22Rv1 (cell line): ENCODE measurements around the gene SEMA6C.

Experiments
- H3K27ac ChIP-seq: fragments of 450-650 bp; 2 replicates; pipeline ENCODE4 v1.5.1; 2017
- ZFX ChIP-seq: fragments of 450-650 bp; IDR thresholded peaks from 2 replicates; pipeline ENCODE4 v1.6.1; 2017; ENCODE audit warnings: antibody characterized with exemption, borderline replicate concordance
- TF ChIP-seq, protein P1 (sequence below): fragments of 450-650 bp; IDR thresholded peaks from 2 replicates; pipeline ENCODE4 v1.5.1; 2017; ENCODE audit warnings: mild to moderate bottlenecking

SEMA6C gene

DNA sequence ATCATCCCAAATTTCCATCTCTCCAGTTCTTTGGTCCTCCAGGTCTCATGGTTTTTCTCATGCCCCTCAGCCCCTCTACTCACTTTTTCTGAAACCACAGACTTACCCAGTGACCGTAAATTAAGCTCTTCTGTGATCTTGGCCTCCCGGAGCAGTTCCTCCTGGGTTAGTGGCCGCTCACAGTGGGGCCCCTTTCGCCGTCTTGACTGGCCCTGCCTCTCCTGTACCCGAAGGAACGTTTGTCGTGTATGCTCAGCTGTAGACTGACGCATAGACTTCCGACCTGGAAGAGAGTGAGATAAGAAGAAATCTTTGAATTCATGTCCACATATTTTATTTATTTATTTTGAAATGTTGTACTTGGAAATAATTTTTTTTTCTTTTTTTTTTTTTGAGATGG is 37.8 kb upstream of the SEMA6C start:
- TF ChIP-seq ZFX, result no peak
- TF ChIP-seq, protein P1, sequence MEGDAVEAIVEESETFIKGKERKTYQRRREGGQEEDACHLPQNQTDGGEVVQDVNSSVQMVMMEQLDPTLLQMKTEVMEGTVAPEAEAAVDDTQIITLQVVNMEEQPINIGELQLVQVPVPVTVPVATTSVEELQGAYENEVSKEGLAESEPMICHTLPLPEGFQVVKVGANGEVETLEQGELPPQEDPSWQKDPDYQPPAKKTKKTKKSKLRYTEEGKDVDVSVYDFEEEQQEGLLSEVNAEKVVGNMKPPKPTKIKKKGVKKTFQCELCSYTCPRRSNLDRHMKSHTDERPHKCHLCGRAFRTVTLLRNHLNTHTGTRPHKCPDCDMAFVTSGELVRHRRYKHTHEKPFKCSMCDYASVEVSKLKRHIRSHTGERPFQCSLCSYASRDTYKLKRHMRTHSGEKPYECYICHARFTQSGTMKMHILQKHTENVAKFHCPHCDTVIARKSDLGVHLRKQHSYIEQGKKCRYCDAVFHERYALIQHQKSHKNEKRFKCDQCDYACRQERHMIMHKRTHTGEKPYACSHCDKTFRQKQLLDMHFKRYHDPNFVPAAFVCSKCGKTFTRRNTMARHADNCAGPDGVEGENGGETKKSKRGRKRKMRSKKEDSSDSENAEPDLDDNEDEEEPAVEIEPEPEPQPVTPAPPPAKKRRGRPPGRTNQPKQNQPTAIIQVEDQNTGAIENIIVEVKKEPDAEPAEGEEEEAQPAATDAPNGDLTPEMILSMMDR, result no peak
- no peak overlapping the region for H3K27ac ChIP-seq

DNA sequence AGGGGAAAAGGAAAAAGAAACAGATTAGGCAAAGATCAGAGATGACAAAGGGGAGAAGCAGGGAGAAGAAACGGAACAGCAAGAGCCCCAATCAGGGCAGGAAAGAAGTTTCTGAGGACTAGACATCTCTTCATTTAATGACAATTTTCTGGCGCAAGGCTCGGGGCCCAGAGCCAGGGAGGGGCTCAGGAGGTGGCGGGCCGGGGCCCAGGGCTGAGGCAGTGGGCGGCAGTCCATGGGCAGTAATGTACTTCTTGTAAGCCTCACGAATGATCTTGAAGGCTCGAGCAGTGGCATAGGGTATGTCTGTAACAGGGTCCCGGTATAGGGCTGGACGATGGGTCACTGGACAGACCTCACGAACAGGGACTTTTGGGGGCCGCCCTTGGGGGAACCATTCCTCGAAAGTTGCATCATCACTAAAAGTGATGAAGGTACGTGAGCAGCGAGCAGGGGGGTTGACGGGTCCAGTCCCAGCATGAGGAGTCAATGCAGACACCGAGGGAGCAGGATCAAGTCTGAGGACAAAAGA is 30.1 kb upstream of the SEMA6C start:
- no peak overlapping the region for H3K27ac ChIP-seq
- TF ChIP-seq ZFX, result no peak
- TF ChIP-seq, protein P1, result no peak

DNA sequence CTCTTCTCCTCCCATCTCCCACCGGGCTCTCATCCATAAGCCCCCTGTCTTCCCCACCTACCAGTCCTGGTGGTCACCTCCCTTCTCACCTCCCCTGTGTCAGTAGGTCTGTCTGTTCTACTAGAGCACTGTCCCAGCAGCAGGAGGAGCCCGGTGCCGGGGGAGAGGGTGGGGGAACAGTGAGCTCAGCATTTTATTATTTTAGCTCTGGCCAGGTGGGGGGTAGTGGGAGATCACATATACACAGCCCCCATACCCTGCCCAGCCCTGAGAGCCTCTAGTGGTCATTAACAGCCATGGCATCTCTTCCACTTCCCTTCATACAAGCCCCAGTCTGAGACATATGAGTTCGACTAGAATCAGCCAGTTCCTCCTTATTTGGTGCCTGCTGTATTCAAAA is 29.4 kb upstream of the SEMA6C start, which contains the start of gene TMOD4:
Gene TMOD4, minus strand, starts transcription at position 119 of the 400 bp plus-strand sequence. CDS start 1,106 bp downstream, outside the sequence.
- TF ChIP-seq, protein P1, result peak; percentile 77
- TF ChIP-seq ZFX, result no peak
- no peak within 1 kb of the TSS for H3K27ac ChIP-seq

DNA sequence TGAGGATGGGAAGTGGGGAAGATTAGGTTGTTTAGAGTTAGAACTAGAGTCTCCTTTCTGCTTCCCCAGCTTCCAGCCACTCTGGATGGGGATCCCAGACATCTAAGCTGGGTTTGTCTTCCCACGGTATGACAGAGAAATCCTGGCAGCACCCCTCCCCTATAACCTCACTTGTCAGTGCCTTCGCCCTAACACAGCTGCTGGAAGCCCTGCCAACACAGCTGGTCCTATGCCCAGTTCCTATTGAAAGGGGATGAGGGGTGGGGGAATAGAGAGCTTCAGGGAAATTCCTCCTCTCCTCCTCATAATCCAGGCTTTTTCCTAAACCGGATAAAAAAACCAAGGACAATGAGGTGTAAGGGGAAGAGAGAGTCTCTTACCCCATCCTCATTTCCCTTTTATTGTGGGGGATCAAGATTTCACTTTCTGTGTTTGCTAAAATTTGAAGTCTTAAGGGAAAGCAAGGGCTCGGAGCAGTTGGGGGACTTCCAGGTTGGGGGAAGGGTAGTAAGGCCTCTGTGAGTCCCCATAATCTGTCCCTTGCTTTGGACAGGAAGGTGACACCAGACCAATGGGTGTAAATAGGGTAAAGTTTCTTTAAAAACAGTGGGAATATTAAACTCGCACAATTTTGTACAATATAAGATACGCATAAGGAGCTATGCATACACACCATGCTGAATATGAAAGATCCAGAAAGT is 28.8 kb upstream of the SEMA6C start:
- no peak for TF ChIP-seq ZFX
- TF ChIP-seq, protein P1, result no peak
- H3K27ac ChIP-seq, result no peak overlapping the region

DNA sequence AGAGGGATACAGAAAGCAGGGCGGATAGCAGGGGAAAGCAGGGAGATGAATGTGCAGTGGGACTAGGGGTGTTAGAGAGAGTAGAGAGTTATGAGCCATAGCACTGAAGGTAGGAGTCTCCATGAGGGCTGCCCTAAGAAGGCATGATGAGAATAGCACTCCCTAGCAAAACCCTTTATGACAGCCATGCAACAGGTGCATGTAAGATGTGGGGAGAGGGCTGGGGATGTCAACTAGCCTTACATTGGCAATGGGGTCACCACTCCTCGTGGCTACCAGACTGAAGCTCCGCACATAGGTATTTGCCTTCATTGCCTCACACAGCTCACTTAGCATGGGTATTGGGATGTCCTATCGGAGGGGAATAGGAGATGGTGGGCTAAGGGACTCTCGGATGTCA is 24.8 kb upstream of the SEMA6C start:
- H3K27ac ChIP-seq, result no peak overlapping the region; the same call in 1 of the 2 replicates
- TF ChIP-seq, protein P1, result no peak
- no peak for TF ChIP-seq ZFX

DNA sequence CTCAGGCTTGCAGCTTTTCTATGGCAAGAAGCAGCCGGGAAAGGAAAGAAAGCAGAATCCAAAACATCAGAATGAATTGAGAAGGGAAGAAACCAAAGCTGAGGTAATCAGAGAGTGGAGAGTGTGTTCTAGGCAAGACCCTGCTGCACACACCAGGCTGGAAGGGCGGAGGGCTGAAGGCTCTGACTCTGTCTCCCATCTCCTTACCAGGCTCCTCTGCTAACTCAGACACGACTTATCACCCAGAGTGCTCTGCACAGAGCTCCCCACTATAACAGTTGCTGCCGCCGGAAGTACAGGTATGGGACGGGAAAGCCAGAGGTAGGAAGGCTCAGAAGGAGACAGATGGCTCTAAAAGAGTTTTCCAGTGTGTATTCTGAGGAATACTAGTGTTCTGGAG is 20.7 kb upstream of the SEMA6C start:
- no peak overlapping the region; the same call in 1 of the 2 replicates for H3K27ac ChIP-seq
- no peak for TF ChIP-seq ZFX
- TF ChIP-seq, protein P1, result no peak

DNA sequence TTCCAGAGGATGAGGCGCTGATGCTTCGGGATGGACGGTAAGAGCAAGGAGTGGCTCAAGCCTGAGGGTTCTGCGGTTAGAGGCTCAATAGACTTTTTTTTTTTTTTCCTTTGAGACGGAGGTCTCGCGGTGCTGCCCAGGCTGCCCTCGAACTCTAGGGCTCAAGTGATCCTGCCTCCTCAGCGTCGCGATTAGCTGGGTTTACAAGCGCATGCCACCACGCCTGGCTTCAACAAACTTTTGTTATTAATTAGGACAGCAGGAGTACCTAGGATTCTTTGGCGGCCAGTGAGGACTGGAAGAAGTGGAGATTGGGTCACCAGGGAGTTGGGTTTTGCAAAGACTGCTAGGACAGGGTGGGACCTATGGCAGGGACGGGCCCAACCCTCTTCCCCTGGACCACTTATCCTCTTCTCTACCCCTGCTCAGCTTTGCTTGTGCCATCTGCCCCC is 20.1 kb upstream of the SEMA6C start:
- TF ChIP-seq, protein P1, result no peak
- no peak for TF ChIP-seq ZFX

More for the DNA sequence above, 20.1 kb upstream of the SEMA6C start:
- H3K27ac ChIP-seq, result peak overlapping the region; percentile 68
